HEK293 (cell line): ENCODE measurements around the gene MUCL3.

Experiments used
- YY1 ChIP-seq: fragments of 450-650 bp; formaldehyde crosslinking; IDR thresholded peaks from 2 replicates; pipeline ENCODE4 v1.5.1; 2018; ENCODE audit warnings: missing biosample characterization, missing genetic modification characterization
- ZNF202 ChIP-seq: fragments of 450-650 bp; formaldehyde crosslinking; IDR thresholded peaks from 2 replicates; pipeline ENCODE4 v1.5.1; 2016; ENCODE audit warnings: missing biosample characterization, missing genetic modification characterization, borderline replicate concordance
- ZNF37A ChIP-seq: fragments of 450-650 bp; IDR thresholded peaks from 2 replicates; pipeline ENCODE4 v1.5.1; 2018; ENCODE audit warnings: missing biosample characterization, missing genetic modification characterization
- ZNF701 ChIP-seq: fragments of 450-650 bp; formaldehyde crosslinking; IDR thresholded peaks from 2 replicates; pipeline ENCODE4 v1.5.1; 2016; ENCODE audit warnings: missing biosample characterization, missing genetic modification characterization
- ZNF830 ChIP-seq: fragments of 450-650 bp; IDR thresholded peaks from 2 replicates; pipeline ENCODE4 v1.5.0; 2018; ENCODE audit warnings: missing biosample characterization, missing genetic modification characterization, low read depth, mild to moderate bottlenecking, moderate library complexity
- TF ChIP-seq, protein P1 (sequence below): fragments of 450-650 bp; formaldehyde crosslinking; IDR thresholded peaks from 2 replicates; pipeline ENCODE4 v1.5.1; 2016; ENCODE audit warnings: missing biosample characterization, missing genetic modification characterization
- TF ChIP-seq, protein P2 (sequence below): sonication (generic); formaldehyde crosslinking; IDR thresholded peaks from 2 replicates; pipeline ENCODE4 v1.8.1; 2022; ENCODE audit warnings: mild to moderate bottlenecking, moderate library complexity, missing genetic modification reagents

DNA sequence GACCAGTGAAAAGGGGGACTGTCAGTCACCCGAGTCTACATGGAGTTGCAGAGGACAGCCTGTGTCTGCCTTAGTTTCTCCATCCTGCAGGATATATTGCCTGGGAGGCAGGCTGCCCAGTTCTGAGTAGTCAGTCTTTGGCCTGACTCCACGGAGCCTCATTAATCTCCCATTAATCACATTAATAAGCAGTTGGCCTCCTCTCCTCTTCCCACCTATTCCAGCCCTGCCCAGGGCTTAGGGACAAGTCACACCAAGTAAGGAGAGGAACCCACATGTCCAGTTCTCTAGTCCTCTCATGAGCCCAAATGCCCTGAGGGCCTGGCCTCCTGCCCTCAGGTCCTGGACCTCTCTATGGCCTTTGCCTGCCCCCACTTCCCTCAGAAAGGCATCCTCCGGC, 1.3 kb upstream of the MUCL3 start:
- TF ChIP-seq, protein P1, sequence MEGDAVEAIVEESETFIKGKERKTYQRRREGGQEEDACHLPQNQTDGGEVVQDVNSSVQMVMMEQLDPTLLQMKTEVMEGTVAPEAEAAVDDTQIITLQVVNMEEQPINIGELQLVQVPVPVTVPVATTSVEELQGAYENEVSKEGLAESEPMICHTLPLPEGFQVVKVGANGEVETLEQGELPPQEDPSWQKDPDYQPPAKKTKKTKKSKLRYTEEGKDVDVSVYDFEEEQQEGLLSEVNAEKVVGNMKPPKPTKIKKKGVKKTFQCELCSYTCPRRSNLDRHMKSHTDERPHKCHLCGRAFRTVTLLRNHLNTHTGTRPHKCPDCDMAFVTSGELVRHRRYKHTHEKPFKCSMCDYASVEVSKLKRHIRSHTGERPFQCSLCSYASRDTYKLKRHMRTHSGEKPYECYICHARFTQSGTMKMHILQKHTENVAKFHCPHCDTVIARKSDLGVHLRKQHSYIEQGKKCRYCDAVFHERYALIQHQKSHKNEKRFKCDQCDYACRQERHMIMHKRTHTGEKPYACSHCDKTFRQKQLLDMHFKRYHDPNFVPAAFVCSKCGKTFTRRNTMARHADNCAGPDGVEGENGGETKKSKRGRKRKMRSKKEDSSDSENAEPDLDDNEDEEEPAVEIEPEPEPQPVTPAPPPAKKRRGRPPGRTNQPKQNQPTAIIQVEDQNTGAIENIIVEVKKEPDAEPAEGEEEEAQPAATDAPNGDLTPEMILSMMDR (tag by site-specific recombination): no peak
- TF ChIP-seq, protein P2, sequence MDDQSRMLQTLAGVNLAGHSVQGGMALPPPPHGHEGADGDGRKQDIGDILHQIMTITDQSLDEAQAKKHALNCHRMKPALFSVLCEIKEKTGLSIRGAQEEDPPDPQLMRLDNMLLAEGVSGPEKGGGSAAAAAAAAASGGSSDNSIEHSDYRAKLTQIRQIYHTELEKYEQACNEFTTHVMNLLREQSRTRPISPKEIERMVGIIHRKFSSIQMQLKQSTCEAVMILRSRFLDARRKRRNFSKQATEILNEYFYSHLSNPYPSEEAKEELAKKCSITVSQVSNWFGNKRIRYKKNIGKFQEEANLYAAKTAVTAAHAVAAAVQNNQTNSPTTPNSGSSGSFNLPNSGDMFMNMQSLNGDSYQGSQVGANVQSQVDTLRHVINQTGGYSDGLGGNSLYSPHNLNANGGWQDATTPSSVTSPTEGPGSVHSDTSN (CRISPR knock-in tag): no peak
- TF ChIP-seq ZNF202: no peak
- TF ChIP-seq YY1 (tag by site-specific recombination): no peak
- no peak for TF ChIP-seq ZNF830 (tag by site-specific recombination)
- no peak for TF ChIP-seq ZNF37A (tag by site-specific recombination)
- TF ChIP-seq ZNF701 (tag by site-specific recombination): no peak
